H9 (cell line): Measurements from ENCODE around the gene AHCY. TPM values are rescaled to one million over a fixed set of nuclear protein-coding genes. Genes with fewer than 3 reads are reported as not detected.

Source experiments
- DNase-seq: peaks from one replicate; pipeline ENCODE4 v3.0.0-alpha.2; 2017
- H2AFZ ChIP-seq: one replicate; pipeline ENCODE4 v1.6.1; 2013; ENCODE audit warnings: mild to moderate bottlenecking, low read length, control low read depth, moderate library complexity
- H2AK5ac ChIP-seq: 2 replicates; pipeline ENCODE4 v1.6.1; 2013; ENCODE audit warnings: low read length, control low read depth, mixed read lengths; ENCODE audit not compliant: insufficient read length
- H2BK120ac ChIP-seq: one replicate; pipeline ENCODE4 v1.6.1; 2013; ENCODE audit warnings: low read depth, mild to moderate bottlenecking, low read length, control low read depth, inconsistent platforms; ENCODE audit not compliant: poor library complexity, severe bottlenecking
- H2BK12ac ChIP-seq: 2 replicates; pipeline ENCODE4 v1.6.1; 2013; ENCODE audit warnings: low read length, control low read depth, mixed read lengths, low read depth; ENCODE audit not compliant: insufficient read length
- H2BK15ac ChIP-seq: 2 replicates; pipeline ENCODE4 v1.6.1; 2013; ENCODE audit warnings: low read depth, low read length, control low read depth
- H2BK20ac ChIP-seq: one replicate; pipeline ENCODE4 v1.6.1; 2013; ENCODE audit warnings: low read depth, mild to moderate bottlenecking, low read length, control low read depth, inconsistent platforms; ENCODE audit not compliant: poor library complexity, severe bottlenecking
- H2BK5ac ChIP-seq: 2 replicates; pipeline ENCODE4 v1.6.1; 2013; ENCODE audit warnings: low read length, control low read depth, mixed read lengths; ENCODE audit not compliant: insufficient read length
- H3K14ac ChIP-seq: 2 replicates; pipeline ENCODE4 v1.6.1; 2013; ENCODE audit warnings: low read length, control low read depth; ENCODE audit not compliant: insufficient read depth
- H3K18ac ChIP-seq: 2 replicates; pipeline ENCODE4 v1.6.1; 2013; ENCODE audit warnings: low read depth, mild to moderate bottlenecking, mixed read lengths, low read length, control low read depth; ENCODE audit not compliant: insufficient read length
- H3K23ac ChIP-seq: 2 replicates; pipeline ENCODE4 v1.6.1; 2013; ENCODE audit warnings: low read length, control low read depth, mixed read lengths, low read depth; ENCODE audit not compliant: insufficient read length
- H3K23me2 ChIP-seq: 2 replicates; pipeline ENCODE4 v1.6.1; 2013; ENCODE audit warnings: low read depth, mild to moderate bottlenecking, mixed read lengths, low read length, control low read depth; ENCODE audit not compliant: insufficient read length, poor library complexity, severe bottlenecking
- H3K27ac ChIP-seq: 2 replicates; pipeline ENCODE4 v1.5.1; 2013; ENCODE audit warnings: low read length, control low read depth, mixed read lengths, low read depth; ENCODE audit not compliant: insufficient read length
- H3K27me3 ChIP-seq: 2 replicates; pipeline ENCODE4 v1.6.1; 2013; ENCODE audit warnings: low read length, control low read depth, inconsistent platforms; ENCODE audit not compliant: insufficient read depth
- H3K4ac ChIP-seq: 2 replicates; pipeline ENCODE4 v1.6.1; 2013; ENCODE audit warnings: low read depth, mild to moderate bottlenecking, control low read depth, inconsistent platforms, low read length, moderate library complexity
- H3K4me1 ChIP-seq: 2 replicates; pipeline ENCODE4 v1.6.1; 2013; ENCODE audit warnings: low read length, control low read depth, inconsistent platforms; ENCODE audit not compliant: insufficient read depth
- H3K4me2 ChIP-seq: 2 replicates; pipeline ENCODE4 v1.6.1; 2013; ENCODE audit warnings: low read length, control low read depth, mixed read lengths; ENCODE audit not compliant: insufficient read length, insufficient read depth
- H3K56ac ChIP-seq: 2 replicates; pipeline ENCODE4 v1.6.1; 2013; ENCODE audit warnings: low read depth, mild to moderate bottlenecking, mixed read lengths, low read length, control low read depth; ENCODE audit not compliant: insufficient read length
- H3K79me1 ChIP-seq: 2 replicates; pipeline ENCODE4 v1.6.1; 2013; ENCODE audit warnings: low read depth, mild to moderate bottlenecking, moderate library complexity, low read length, control low read depth, inconsistent platforms; ENCODE audit not compliant: insufficient read depth, poor library complexity, severe bottlenecking
- H3K79me2 ChIP-seq: 2 replicates; pipeline ENCODE4 v1.6.1; 2013; ENCODE audit warnings: low read length, control low read depth, inconsistent platforms; ENCODE audit not compliant: insufficient read depth
- H3K9ac ChIP-seq: 2 replicates; pipeline ENCODE4 v1.6.1; 2013; ENCODE audit warnings: low read length, control low read depth, mixed read lengths; ENCODE audit not compliant: insufficient read length; ENCODE audit errors: extremely low read depth
- H3K9me3 ChIP-seq: one replicate; pipeline ENCODE4 v1.6.1; 2013; ENCODE audit warnings: low read depth, low read length, inconsistent platforms; ENCODE audit not compliant: control insufficient read depth
- H3T11ph ChIP-seq: one replicate; pipeline ENCODE4 v1.6.1; 2013; ENCODE audit warnings: mild to moderate bottlenecking, low read length, control low read depth, inconsistent platforms
- H4K20me1 ChIP-seq: one replicate; pipeline ENCODE4 v1.6.1; 2013; ENCODE audit not compliant: control insufficient read depth, insufficient read length, insufficient read depth
- H4K5ac ChIP-seq: 2 replicates; pipeline ENCODE4 v1.6.1; 2013; ENCODE audit warnings: low read depth, mild to moderate bottlenecking, mixed read lengths, low read length, control low read depth; ENCODE audit not compliant: insufficient read length
- H4K8ac ChIP-seq: replicated peaks from 2 replicates; pipeline ENCODE4 v1.6.1; 2013; ENCODE audit warnings: low read length, control low read depth, mixed read lengths, low read depth; ENCODE audit not compliant: insufficient read length
- H4K91ac ChIP-seq: 2 replicates; pipeline ENCODE4 v1.6.1; 2013; ENCODE audit warnings: low read depth, mild to moderate bottlenecking, moderate library complexity, mixed read lengths, low read length, control low read depth; ENCODE audit not compliant: insufficient read length
- H3K27ac Mint-ChIP-seq, 3 experiments: 2 replicates in 2 of 3; 3 replicates in 1 of 3; pipeline ENCODE4 v1.8.0; 2020 to 2021; ENCODE audit warnings: mixed read lengths in 3 of 3, mild to moderate bottlenecking in 1 of 3, moderate library complexity in 1 of 3
- H3K27me3 Mint-ChIP-seq: 2 replicates; pipeline ENCODE4 v1.8.0; 2021; ENCODE audit warnings: low read depth, mild to moderate bottlenecking, moderate library complexity, mixed read lengths
- H3K36me3 Mint-ChIP-seq, 3 experiments: 2 replicates in 2 of 3; 3 replicates in 1 of 3; pipeline ENCODE4 v1.8.0; 2020 to 2021; ENCODE audit warnings: low read depth in 3 of 3, mixed read lengths in 3 of 3; ENCODE audit not compliant: insufficient read depth in 1 of 3
- H3K4me1 Mint-ChIP-seq, 2 experiments: 2 replicates each; pipeline ENCODE4 v1.8.0; 2020; ENCODE audit warnings: mixed read lengths in 2 of 2
- H3K4me3 Mint-ChIP-seq, 2 experiments: 2 replicates in 1 of 2; 3 replicates in 1 of 2; pipeline ENCODE4 v1.8.0; 2020 to 2021; ENCODE audit warnings: mild to moderate bottlenecking in 2 of 2, mixed read lengths in 2 of 2, moderate library complexity in 1 of 2
- H3K9me3 Mint-ChIP-seq, 2 experiments: 2 replicates in 1 of 2; 3 replicates in 1 of 2; pipeline ENCODE4 v1.8.0; 2020; ENCODE audit warnings: mild to moderate bottlenecking in 2 of 2, mixed read lengths in 2 of 2, moderate library complexity in 1 of 2
- CTCF ChIP-seq: fragments of 200-600 bp; sonication (generic); conservative IDR thresholded peaks from 3 replicates; pipeline ENCODE4 v1.8.0; 2021; ENCODE audit warnings: antibody characterized with exemption, mild to moderate bottlenecking
- WGBS: extraction: QIAGEN DNeasy Blood & Tissue Kit; methylation state at CpG from one replicate; pipeline ENCODE4 v1.1.7; 2013; ENCODE audit warnings: missing lambda C conversion rate, low lambda C conversion rate, mixed read lengths; ENCODE audit not compliant: insufficient read length; ENCODE audit errors: extremely low coverage; 5-methylcytosine and 5-hydroxymethylcytosine counted together
- total RNA-seq: library from RNA; stranded (reverse); gene quantifications from 2 replicates; pipeline ENCODE4 v1.2.1, GENCODE V29; 2021

Gene AHCY
- total RNA-seq, 1 experiment from 2014 or later = 461 TPM

GRCh38 chr20:34235875-34236274, 67.3 kb downstream of the AHCY start:
- H2BK12ac ChIP-seq = no peak overlapping the region
- WGBS = no CpG with 5 or more reads among the region's 2 CpGs

More at GRCh38 chr20:34235875-34236274, 67.3 kb downstream of the AHCY start:
- H3K36me3 Mint-ChIP-seq = no peaks in the 10 kb centered on the region; a peak in 2 of 7 replicates
- Histone ChIP-seq H2BK20ac (no peak overlapping the region), H4K20me1 (no peaks in the 10 kb centered on the region), H3K27me3 (no peaks in the 10 kb centered on the region; the same call in 1 of the 2 replicates), H3K23me2 (no peaks in the 10 kb centered on the region), H3K18ac (no peak overlapping the region), H2BK5ac (no peak overlapping the region), H3K14ac (no peak overlapping the region), H2AFZ (no peak overlapping the region), H3K27ac (no peak overlapping the region), H3K56ac (no peak overlapping the region), H3K4ac (no peak overlapping the region), H3K4me2 (no peak overlapping the region), H3K79me2 (no peaks in the 10 kb centered on the region), H3K9ac (no peak overlapping the region), H2AK5ac (no peak overlapping the region), H3K23ac (no peak overlapping the region), H2BK15ac (no peak overlapping the region), H4K5ac (no peak overlapping the region), H3T11ph (no peak overlapping the region), H3K79me1 (no peaks in the 10 kb centered on the region), H4K8ac (no peak overlapping the region), H3K9me3 (no peaks in the 10 kb centered on the region), H4K91ac (no peak overlapping the region), H3K4me1 (no peaks in the 10 kb centered on the region), H2BK120ac (no peak overlapping the region)
- DNase-seq = no peak
- H3K9me3 Mint-ChIP-seq = peaks cover 11 to 19% of the 10 kb centered on the region in 2 experiments; a peak in 4 of 5 replicates
- H3K4me1 Mint-ChIP-seq = no peaks in the 10 kb centered on the region
- peaks cover 16% of the 10 kb centered on the region for H3K27me3 Mint-ChIP-seq
- H3K4me3 Mint-ChIP-seq = no peak overlapping the region
- TF ChIP-seq CTCF = no peak
- H3K27ac Mint-ChIP-seq = no peak overlapping the region
